HG03558 (cell line): Measurements from ENCODE around the gene CDK15.
"Not testable (repeated sequence)": the region's sequence is repeated elsewhere in the genome, so short reads cannot be mapped to it uniquely, and the experiment has no call there.

Source experiments
- ATAC-seq: cut with Tn5 transposase; IDR thresholded peaks from one replicate; pipeline ENCODE4 v1.9.1; 2021; ENCODE audit warnings: moderate number of reproducible peaks; ENCODE audit not compliant: unreplicated experiment; ENCODE audit errors: extremely low read depth

Gene CDK15

DNA sequence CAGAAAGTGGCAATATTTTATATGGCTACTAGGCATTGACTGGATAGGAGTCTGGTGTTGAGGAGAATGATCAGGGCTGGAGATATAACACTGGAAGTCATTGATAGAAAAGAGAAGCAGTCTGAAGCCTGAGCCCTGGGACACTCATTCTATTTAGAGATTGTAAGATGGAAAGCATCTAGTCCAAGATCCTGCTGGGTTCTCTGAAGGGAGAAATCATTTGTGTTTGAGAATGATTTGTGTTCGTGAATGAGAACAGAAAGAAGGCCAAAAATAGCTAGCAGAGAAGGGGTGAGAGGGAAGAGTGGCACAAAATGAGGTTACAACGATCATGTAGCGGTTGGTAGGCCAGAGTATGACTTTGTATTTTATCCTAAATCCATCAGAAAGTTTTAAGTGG, 18.0 kb upstream of the CDK15 start:
- no peak for ATAC-seq

DNA sequence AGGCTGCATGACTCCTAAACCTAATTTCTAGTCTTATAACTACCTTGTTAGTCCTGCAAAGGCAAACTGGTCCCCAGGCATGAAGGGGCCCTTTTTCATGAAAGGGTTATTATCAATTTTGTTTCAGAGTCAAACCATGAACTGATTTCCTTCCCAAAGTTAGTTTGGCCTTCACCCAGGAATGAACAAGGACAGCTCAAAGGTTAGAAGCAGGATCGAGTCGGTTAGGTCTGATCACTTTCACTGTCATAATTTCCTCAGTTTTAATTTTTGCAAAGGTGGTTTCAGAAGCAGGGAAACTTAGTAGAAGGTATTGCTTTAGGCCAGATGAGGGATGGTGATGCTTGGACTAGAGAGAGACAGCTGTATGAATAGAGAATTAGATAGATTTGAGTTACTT, 16.9 kb upstream of the CDK15 start:
- no peak for ATAC-seq

DNA sequence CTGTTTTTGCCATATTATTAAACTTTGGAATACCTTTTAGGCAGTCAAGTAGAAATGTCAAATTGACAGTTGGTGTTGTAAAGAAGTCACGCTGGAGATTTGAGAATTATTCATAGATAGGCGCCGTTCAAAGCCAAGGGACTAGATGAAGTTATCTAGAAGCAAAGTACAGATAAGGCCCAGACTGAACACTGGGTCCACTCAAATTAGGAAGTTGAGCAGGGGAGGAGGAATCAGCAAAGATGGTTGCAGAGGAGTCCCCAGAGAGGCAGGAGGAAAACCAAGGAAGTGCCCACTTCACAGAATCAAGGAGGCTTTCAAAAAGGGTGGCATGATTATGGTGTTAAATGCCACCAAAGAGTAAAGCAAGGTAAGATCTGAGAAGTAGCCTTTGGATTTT, 16.0 kb upstream of the CDK15 start:
- no peak for ATAC-seq

DNA sequence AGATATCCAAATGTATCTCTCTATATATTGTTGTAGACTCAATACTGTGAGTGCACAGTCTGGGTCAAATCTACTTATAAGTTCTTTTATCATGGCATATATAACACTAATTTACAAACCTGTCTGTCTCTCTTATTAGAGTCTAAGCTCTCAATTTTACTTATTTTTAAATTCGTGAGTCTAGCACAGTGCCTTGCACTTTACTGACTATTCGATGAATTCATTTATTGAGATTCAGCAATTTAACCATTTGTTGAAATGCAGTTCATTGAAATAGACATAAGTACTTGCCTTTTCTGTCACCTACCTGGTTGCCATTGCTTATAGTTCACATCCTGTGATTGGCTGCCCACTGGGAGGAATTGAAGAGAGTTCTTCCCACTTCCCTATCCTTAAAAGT, 15.3 kb upstream of the CDK15 start:
- ATAC-seq, result no peak

DNA sequence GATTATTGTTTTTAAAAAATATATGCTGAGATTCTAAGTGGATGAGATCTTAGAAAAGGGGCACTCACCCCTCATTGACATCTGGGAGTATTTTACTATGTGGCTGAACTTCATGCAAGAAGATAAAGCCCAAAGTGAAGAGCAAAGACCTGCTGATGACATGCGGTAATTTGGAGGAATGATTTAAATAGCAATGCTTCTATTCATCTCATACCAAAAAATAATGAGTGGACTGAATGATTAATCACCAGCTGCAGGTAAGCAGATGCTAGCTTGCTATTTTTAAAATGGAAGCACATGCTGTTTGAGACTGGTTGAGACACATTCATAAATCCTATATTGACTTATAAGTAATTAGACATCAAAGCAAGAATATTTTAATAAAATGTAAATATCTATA, 12.7 kb upstream of the CDK15 start:
- no peak for ATAC-seq

DNA sequence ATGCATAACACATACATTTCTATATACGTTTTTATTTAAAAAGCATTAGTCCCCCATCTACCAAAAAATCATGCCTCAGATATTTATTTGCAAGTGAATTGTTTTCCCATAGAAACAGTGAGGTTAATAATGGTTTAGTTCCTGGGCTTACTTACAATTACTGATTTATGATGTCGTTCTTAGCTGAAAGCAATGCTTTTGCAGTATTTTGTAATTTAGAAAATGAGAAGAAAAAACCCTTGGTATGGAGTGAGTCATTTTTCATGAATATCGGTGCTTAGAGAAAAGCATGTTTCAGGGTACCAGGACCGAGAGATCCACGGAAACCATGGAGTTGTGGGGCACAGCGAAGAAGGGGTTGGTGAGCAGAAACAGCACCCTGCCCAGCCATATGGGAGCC, 12.0 kb upstream of the CDK15 start:
- ATAC-seq, result no peak

DNA sequence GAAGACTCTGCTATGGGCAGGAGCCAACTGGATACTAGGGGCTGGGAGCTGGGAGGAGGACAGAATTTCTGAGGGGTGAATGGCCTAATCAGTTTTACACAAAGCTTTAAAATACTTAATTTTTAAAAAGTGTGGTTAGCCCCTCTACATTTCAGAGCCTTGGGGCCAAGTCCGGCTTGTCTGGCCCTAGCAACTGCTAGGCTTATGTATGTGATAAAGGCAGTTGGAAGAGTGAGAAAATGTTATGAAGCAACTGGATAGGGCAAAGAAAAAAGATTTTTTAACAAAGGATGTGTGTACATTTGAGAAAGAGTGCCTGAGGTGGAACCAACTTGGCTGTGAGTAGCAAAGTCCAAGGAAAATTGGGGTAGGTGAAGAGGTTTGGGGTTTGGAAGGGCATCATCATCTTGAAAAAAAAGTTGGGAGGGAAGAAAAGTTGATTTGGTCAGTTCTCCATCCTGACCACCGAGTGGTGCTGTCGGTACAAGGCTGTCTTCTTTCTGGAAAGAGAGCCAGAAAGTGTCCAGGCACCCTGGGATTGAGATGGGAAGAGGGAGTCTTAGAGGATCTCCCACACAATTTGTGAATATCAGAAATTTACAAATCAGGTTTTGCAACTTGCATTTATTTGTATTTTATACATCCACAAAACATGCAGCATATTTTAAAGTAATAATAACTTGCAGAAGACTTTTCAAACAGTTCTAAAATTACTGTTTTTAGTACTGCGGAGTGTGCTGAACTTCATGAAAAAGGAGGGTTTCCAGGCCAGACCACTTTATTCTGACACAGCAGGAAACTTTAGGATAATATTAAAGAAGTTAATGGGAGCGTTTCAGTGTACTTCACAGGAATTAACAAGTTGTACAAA, 10.5 kb upstream of the CDK15 start:
- ATAC-seq, result no peak

DNA sequence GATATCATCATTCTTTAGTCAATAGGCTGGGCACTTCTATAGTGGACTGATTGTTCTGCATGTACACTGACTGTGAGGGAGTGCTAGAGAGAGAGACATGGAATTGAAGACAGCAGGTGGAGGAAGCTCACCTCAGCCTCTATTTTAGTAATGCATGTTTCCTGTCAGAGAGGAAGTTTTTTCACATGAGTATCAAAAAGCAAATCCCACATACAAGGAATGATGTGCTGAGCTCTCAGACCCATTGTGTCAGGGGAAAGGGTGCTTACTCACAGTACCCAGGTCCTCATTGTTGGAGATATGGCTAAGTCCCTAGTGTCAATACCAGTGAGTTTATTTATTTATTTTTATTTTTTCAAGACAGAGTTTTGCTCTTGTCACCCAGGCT, 9.9 kb upstream of the CDK15 start:
- ATAC-seq, result no peak

DNA sequence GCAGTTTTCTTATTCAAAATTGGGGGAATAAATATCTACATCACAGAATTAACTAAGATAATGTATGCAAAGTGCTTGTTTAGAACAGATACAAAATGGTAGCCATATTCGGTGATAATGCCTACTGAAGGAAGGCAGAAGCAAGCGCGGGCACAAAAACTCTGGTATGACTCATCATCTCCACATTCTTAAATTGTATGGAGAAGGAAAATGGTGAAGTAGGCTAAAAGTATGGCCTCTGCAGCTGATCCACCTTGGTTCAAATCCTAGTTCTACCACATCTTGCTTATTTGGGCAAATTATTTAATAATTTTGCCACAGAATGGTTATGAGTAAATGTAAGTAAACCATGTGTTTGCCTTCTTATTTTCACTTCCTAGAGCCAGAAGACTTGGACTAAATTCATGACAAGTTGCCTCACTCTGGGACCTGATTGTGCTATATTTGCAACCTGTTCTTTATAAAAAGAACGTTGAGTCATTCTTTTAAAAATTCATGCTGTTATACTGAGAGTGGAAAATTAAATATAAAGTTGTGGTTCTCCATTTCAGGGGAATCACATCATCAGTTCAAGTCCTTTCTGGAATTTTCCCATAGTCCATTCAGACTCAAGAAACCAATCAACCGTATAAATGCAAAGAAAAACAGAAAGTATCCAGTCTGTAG, 9.0 kb upstream of the CDK15 start:
- ATAC-seq, result no peak

DNA sequence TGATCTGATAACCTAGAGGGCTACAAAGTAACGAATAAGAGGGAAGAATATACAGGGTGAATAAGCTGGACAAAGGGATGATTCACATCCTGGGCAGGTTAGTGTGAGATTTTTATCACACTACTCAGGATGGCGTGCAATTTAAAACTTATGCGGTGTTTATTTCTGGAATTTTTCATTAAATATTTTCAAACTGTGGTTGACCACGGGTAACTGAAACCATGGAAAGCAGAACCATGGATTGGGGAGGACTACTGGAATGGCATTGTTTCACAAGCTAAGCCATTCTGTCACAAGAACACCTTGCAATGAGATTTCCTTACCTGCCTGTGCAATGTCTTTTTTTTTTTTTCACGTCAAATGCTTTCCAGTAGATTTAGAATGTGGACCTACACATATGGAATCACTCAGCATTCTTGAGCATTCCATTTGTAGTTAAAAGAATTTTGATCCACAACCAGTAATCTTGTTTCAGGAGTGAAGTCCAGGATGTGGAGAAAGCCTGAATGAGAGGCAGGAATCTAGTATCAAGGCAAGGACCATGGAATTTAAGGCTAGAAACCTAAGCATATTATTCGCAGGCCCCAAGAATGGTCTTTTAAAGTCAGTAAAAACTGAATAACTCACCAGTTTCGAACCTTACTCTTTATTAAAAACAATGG, 8.0 kb upstream of the CDK15 start:
- ATAC-seq, result no peak

DNA sequence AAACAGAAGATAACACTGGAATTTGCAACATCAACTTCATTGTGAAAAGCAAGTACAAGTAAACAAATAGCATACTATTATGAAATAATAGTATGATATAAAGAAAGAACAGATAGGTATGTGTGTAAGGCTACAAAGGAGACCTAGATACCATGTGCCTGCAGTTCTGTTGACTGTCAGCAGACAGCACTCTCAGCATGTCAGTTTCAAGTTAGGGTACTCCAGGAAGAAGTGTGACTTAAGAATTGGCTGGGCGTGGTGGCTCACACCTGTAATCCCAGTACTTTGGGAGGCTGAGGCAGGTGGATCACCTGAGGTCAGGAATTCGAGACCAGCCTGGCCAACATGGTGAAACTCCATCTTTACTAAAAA, 7.4 kb upstream of the CDK15 start:
- ATAC-seq, result not testable (repeated sequence)

DNA sequence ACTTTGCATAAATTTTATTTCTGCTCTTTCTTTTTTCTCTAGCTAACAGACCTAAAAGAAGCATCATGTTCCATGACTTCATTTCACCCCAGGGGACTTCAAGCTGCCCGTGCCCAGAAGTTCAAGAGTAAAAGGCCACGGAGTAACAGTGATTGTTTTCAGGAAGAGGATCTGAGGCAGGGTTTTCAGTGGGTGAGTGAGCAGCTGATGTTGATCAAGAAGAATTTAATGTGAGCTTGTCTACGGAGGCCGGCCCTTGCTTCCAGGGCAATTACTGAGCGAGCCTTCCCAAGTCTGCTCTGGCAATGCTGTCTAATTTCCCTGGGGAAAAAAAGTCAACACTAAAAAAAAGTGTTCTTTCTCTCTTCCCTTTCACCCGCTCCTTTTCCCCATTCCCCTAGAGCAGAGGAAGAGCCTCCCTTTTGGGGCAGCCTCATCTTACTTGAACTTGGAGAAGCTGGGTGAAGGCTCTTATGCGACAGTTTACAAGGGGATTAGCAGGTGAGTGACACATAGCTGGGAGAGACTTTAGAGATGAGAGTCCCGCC, 1.2 kb downstream of the CDK15 start:
- ATAC-seq, result no peak

DNA sequence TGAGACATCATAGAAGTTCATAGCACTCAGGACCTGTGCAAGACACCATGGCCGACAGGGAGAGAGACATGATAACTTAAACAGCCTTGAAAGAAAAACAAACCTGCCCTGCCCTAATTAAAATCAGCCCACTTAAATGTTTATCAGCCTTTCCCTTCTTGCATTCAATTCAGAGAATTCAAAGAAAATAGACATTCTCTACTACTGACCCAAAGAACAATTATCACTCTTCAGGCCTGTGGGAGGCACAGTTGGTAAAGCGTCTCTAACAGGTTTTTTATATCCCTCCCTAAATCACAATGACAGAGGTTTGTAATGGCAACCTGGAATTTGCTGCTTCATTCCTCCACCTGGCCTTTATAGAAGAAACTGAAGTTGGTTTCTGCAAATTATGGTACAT, 1.7 kb downstream of the CDK15 start:
- no peak for ATAC-seq

DNA sequence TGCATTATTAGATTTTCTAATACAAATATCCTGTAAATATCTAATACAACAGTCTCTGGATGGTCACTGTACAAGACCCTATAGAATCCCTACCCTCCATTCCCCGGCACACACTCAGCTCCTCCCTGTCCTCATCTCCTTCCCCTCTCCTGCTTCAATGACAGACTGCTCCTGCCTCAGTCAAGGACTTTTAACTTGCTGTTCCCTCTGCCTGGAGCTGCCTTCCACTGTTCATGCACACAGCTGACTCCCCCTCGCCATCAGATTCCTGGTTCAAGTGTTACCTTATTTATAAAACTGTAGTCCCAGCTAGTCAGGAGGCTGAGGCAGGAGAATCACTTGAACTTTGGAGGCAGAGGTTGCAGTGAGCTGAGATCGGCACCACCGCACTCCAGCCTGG, 3.3 kb downstream of the CDK15 start:
- ATAC-seq, result no peak

DNA sequence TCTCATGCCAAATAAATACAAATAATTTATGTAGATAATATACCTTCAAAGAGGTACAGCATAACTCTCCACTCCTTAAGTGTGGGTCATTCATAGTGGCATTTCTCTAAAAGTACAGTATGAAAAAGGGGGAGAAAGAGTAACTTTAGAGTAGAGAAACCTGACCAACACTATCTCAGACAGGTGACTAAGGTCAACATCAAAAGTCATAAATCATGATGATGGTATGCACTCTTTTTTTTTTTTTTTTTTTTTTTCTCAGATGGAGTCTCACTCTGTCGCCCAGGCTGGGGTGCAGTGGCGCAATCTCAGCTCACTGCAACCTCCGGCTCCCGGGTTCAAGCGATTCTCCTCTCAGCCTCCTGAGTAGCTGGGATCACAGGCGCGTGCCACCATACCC, 4.3 kb downstream of the CDK15 start:
- ATAC-seq, result not testable (repeated sequence)

DNA sequence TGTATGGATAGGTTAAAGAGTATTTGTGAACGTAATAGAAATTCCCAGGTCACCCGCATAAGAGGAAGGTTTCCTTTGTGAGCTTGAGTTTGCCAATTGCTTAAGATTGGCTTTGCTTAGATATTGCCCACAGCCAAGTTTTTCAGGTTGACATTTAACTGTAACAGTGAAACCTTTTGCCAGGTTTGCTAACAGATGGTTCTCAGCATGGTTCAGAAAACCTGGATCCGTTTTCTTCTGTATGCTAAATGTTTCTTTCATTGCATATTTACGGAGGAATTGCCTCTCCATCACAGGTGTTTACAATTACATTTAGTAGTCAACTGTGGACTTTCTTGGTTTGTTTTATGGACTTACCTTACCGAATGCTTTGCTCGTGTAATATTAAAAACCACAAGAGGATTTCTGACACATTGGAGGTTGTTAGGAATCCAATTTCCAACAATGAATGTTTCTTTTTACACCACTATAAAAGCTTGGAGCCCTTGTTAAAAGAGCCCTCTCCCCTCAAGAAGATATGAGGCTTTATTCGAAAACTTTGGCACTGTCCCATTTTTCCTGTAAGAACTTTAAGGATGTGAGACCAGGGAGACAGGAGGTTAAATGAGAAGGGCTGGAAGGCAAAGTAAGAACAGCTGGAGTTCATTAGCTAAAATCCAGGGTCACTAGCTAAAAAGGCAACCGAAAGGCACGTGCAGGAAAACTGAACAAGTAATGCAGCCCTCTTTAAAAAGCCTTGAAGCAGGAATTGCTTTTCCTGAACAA, 7.8 kb downstream of the CDK15 start:
- no peak for ATAC-seq

DNA sequence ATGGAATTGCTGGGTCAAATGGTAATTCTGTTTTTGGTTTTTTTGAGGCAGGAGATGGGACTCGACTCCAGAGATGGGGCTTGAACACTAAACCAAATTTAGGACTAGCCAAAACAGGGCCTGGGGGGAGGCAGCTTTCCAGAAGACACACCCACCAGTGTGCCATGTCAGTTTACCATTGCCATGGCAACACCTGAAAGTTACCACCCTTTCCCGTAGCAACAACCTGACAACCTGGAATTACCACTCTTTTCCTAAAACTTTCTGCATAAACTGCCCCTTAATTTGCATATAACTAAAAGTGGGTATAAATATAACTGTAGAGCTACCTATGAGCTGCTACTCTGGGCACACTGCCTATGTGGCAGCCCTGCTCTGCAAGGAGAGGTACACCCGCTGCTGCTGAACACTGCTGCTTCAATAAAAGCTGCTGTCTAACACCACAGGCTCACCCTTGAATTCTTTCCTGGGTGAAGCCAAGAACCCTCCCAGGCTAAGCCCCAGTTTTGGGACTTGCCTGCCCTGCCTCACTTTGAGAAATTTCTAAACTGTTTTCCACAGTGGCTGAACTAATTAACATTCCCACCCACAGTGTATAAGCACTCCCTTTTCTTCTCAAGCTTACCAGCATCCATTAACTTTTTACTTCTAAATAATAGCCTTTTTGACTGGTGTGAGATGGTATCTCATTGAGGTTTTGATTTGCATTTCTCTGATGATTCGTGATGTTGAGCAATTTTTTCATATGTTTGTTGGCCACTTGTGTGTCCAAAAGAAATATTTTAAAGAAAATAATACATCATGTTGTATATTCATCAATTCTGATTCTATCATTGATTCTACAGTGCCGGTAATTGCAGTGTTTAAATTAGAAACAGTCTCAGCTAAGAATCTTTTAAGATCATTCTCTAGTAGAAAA, 10.6 kb downstream of the CDK15 start:
- ATAC-seq, result no peak

DNA sequence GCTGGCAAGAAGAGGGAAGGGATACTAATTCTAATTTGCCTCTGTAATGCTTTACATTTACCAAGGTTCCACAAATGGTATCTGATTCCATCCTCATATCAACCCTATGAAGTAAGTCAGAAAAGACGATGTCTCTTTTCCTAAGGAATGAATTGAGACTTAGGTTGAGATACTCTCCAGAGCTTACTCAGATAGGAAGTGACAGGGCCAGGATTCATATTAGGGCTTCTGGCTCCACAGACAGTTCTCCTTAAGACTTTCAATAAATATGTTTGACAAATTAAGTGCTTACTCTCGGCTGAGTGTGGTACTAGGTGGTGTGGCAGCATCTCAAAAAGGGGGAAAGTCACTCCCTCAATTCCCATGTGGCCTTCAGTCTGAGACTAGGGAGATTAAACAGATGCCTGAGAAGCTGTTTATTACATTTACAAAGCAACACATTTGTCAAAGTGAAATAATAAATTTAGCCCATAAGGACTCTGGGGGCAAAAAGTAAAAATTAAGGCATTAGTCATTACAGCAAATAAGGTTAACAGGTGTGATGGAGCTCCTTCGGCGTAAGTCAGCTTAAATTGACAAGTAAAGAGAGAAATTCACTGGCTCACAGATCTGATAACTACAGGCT, 14.2 kb downstream of the CDK15 start:
- no peak for ATAC-seq

DNA sequence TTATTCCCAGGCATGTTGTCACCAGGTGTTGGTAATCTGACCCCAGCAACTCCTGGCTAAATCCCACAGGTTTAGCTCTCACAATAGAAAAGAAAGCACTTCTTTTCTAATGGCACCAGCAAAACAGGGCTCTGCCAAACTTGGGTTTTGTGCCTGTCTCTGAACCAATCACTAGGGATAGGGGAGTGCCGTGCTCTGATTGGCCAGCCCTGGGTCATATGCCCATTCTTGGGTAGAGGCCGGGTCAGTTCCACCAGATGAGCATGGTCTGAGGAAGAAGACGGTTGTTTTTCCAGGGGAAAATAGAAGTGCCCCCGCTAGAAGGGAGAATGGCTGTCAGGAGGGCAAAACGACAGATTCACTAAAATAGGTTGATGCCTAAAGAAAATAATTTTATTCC, 14.7 kb downstream of the CDK15 start:
- no peak for ATAC-seq
